Measurements from ENCODE around the gene GNB5. TPM values are rescaled to one million over a fixed set of nuclear protein-coding genes. Genes with fewer than 3 reads are reported as not detected.
A peak's percentile ranks its signal among the peaks of the same experiment; 100 is the strongest.

Gene GNB5
- total RNA-seq, 1 experiment from 2014 or later = 40.1 TPM

- no peak for DNase-seq (ENCODE audit: low read depth)
Measured at GRCh38 chr15:52207191-52207590, 16.0 kb upstream of the GNB5 start.

- no peak for DNase-seq (ENCODE audit: low read depth)
Measured at GRCh38 chr15:52206446-52206845, 15.3 kb upstream of the GNB5 start.

DNA sequence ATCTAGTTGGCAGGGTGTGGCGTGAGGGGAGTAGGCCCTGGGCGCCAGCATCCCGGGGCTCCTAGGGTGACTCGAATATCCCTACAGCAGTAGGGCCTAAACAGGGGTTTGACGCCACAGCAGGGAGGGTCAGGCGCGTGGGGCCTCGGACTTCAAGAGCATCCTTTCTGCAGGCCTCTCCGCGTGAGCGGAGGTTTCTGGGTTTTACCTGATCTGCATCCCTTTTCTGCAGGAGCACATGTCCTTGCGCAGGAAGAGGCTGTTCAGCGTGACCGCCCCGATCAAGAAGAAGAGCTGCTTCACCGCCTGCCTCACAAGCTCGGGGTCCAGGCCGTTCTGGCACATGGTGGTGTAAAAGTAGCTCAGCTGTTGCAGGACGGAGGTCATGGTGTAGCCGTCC, 13.5 kb upstream of the GNB5 start:
- no peak for DNase-seq (ENCODE audit: low read depth)

DNA sequence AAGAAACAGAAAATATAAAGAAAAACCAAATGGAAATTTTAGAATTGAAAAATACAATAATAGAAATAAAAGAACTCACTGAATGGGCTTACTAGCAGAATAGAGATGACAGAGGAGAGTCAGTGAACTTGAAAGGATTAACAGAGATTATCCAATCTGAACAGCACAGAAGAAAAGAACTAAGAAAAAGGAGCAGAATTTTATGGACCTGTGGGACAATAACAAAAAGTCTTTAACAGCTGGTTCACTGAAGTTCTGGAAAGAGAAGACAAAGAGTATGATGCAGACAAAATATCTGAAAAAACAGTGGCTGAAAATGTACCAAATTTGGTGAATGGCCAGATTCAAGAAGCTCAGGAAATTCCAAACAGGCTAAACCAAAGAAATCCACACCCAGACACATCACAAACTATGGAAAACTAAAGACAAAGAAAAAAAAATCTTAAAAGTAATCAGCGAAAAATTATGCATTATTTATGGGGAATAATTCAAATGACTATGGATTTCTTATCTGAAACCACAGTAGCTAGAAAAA, 9.7 kb upstream of the GNB5 start:
- DNase-seq (ENCODE audit: low read depth) = no peak

- no peak for DNase-seq (ENCODE audit: low read depth)
Measured at GRCh38 chr15:52199271-52199670, 8.1 kb upstream of the GNB5 start.

- no peak for DNase-seq (ENCODE audit: low read depth)
Measured at GRCh38 chr15:52196891-52197290, 5.7 kb upstream of the GNB5 start.

GRCh38 chr15:52193791-52194190, 2.6 kb upstream of the GNB5 start:
- DNase-seq (ENCODE audit: low read depth) = peak; percentile 22

DNA sequence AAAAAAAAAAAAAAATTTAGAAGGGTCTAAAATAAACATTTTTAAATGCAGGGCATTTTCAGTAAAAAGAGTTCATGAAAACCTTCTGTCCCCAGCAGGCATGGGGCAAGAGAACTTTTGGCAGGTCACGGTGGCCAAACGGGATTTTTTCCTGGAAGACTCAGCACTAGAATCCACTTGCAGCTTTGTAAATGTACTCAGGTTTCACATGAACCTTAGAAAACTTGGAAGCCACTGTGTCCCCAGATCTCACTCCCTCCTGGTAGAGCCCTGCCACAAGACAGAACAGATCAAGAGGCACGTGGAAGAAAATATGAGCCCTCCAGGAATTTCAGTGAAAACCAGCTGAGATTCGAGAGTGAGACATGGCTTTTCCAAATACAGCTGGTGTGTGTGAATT, 2.1 kb upstream of the GNB5 start:
- DNase-seq (ENCODE audit: low read depth) = peak; percentile 17

DNA sequence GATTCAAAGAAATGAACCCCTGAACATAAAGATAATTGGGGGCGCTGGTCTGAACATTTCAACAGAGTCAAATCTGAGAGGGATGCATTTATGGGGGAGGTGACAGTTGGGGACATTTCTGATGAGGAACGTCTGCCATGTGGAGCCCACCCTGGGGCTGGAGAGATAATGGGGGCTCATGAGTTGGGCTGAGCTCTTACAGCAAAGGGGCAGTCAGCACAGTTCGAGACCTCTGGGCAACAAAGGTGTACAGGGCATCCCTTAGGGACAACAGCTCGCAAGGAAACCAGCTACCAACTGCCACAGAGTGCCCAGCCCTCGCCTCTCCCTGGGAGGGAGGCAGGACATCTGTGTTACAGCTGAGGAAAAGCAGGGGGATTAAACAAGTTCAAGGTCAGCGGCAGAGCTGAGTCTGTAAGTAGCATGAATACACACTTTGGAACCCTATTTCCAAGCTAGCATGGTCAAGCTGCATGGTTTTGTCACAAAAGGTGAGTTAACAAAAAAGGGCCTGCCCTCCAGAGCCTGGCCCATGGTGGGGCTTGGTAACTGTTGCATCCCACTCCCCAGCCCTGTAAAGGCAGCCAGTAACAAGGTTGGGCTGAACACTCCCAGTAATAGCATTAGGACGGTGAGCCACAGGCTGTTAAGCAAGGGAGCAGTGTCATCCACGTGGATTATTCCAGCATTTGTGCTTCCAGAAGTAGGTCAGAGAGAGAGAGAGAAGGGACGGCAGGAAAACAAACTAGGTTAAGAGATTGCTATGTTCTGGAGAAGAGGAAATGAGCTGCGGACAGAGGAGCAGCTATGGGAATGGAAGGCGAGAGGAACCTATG, 4.3 kb downstream of the GNB5 start:
- DNase-seq (ENCODE audit: low read depth) = no peak

DNA sequence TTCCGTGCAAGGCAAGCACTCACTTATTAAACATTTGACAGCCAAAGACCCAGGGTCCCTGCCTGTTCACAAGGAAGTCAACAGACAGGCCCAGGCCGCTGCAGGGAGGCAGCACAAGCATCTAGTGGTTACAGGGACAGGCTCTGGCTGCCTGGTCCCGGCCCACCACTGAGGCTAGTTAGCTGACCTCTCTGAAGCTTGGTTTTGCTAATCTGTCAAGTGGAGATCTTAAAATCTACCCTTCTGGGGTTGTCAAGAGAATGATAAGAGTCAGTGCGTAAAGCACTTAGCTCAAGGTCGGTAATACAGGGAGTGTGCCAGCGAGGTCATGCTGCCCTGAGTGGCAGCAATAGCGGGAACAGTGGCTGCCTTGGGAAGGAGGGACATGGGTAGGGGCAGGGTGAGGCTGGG, 6.0 kb downstream of the GNB5 start:
- DNase-seq (ENCODE audit: low read depth) = no peak

- DNase-seq (ENCODE audit: low read depth) = no peak
Measured at GRCh38 chr15:52184721-52185120, 6.5 kb downstream of the GNB5 start.

DNA sequence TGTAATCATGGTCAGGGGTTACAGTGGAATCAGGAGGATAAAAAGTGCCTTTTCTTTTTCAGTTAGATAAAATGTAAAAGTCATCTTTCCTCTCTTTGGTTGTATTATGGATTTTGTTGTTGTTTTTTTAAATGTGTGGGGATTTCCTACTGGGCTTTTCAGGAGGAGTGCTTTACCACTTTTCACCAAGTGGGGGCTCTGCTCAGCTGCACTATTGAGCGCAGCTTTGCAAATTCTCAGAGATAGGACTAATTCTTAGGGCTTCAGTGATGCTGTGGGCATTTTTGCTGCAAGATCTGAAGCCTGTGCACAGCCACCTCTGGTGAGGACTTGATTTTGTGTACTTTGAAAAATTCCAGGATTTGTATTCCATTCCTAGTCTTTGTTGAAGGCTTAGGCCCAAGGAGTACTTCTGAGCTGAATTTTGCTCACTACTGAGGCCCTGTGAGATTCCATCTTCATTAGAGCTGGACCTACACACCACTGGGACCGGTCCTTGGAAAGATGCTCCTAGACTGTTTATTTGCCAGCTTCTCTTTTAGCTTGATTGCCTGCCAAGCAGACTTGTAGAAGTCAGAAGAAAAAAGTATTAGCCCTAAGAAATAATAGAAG, 7.5 kb downstream of the GNB5 start:
- peak; percentile 30 for DNase-seq (ENCODE audit: low read depth)

GRCh38 chr15:52181938-52182780, 9.0 kb downstream of the GNB5 start:
- no peak for DNase-seq (ENCODE audit: low read depth)

GRCh38 chr15:52180851-52181450, 10.2 kb downstream of the GNB5 start:
- no peak for DNase-seq (ENCODE audit: low read depth)

DNA sequence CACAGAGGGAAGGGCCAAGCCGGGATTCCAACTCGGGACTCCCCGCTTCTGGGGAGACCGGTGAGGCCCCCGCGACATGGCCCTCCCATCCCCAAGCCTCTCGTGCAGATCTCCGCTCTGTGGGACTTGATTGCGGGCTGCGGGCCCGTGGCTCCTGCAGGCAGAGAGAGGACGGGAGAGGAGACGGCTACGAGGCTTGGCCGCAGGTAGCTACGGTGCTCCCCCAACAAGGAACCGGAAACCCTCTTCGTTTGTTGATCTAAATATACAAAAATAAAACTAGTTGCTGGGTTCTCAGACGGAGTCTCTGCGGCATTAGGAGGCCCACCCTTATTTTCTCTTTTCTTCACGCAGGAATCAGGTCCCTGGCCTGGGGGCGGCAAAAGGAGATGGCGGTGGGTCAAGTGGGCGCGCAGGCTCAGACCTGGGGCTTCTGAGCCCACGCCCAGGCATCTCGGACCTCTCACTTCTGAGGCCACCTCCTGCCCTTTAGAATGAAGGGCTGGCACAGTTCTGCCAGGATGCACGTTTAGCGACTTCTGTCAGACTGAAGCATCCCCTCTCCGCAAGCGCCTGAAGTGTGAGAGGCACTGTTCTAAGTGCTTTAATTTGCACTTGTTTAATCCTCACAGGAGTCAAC, 10.9 kb downstream of the GNB5 start:
- DNase-seq (ENCODE audit: low read depth) = no peak

DNA sequence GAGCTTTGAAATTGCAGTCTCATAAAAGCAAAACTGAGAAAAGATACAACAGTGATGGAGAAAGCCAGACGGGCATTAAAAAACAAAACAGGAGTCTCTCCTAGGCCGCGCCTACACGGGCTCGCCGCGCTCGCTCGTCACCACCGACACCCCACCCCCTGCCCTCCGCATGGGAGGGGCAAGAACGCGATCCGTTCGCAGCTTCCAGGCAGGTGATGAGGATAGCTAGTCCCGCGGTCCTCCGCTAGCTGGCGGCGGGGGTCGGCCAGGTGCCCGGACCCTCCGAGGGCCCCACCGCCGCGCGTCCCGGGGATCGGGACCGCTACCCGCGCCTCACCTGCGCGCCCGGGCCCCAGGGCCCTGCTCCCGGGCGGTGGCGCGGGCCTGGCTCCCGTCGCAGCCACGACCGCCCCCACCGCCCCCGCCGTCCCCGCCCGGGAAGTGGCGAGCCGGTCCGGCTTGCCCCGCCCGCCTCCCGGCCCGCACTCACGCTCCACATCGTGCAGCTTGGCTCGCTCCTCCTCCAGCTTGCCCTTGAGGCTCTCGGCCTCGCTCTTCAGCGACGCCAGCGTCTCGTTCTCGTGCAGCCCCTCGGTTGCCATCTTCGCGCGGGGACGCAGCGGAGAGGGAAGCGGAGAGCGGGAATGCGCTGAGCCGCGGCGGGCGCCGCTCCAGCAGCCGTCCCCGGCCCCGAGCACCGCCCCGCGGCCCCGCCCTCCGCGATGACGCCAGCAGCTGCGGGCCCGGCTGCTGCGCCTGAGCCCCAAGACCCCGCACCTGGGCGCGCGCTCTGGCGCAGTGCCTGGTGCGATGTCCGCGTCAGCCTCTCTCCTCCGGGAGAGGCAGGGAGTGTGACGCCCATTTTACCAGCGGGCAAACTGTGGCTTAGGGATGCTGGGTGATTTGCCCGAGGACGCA, 11.7 kb downstream of the GNB5 start:
- DNase-seq (ENCODE audit: low read depth) = peak; percentile 70

DNA sequence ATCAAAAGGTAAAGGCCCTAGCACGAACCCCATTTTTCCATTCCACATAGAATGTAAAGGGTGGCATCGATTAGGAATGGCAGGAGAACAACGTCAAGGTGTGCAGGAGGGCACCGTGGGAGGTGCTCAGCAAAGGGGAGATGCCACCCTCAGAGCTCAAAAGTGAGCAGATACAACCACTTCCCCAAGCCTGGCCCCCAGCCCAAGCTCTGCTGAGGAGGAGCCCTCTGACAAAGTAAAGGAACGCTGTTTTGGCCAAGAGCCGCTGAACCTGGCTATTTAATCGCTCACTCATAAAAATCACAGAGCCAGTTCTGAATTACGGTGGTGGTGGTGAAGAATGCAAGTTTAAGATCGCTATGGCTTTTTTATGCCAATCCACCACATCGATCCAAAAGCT, 12.4 kb downstream of the GNB5 start:
- no peak for DNase-seq (ENCODE audit: low read depth)

- no peak for DNase-seq (ENCODE audit: low read depth)
Measured at GRCh38 chr15:52172869-52173268, 18.3 kb downstream of the GNB5 start.

DNA sequence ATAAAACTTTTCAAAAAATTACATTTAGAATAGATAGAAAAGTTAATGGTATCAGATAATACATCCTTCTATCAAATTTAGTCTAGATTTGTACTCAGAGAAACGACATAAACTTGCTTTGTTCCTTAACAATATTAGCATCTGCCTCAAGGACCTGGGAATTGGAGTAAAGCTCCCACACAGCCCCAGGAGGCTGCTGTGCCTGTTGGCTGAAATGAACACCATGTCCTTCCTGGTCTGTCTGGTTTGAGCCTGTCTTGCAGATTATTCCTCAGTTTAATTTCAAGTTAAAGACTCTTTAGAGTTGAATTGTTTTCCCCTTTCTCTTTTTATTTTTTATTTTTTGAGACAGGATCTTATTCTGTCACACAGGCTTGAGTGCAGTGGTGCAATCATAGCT, 19.4 kb downstream of the GNB5 start:
- no peak for DNase-seq (ENCODE audit: low read depth)

- DNase-seq (ENCODE audit: low read depth) = no peak
Measured at GRCh38 chr15:52171386-52171785, 19.8 kb downstream of the GNB5 start.

All from LHCN-M2 (cell line).